CD4-positive, alpha-beta T cell treated with Interleukin-1 beta for 1 hour (primary cell): ENCODE measurements around the gene TRABD2B.

Experiments
- DNase-seq, 2 donors: peaks; one replicate each; pipeline ENCODE4 v3.0.0-alpha.2; 2020 to 2022

The TRABD2B gene

GRCh38 chr1:47751193-47751592 is 246.0 kb downstream of the TRABD2B start:
- no peak for DNase-seq

GRCh38 chr1:47745715-47746609 is 251.2 kb downstream of the TRABD2B start:
- DNase-seq = no peak

- no peak for DNase-seq
Observed at GRCh38 chr1:47742890-47743760, 254.1 kb downstream of the TRABD2B start.

- no peak for DNase-seq
Observed at GRCh38 chr1:47738560-47739182, 258.5 kb downstream of the TRABD2B start.

- no peak for DNase-seq
Observed at GRCh38 chr1:47732489-47732888, 264.7 kb downstream of the TRABD2B start.

- DNase-seq = no peak
Observed at GRCh38 chr1:47731730-47732129, 265.5 kb downstream of the TRABD2B start.

GRCh38 chr1:47729685-47730084 is 267.5 kb downstream of the TRABD2B start:
- DNase-seq = no peak

- no peak for DNase-seq
Observed at GRCh38 chr1:47727697-47728085, 269.5 kb downstream of the TRABD2B start.

- DNase-seq = no peak
Observed at GRCh38 chr1:47727051-47727696, 270.0 kb downstream of the TRABD2B start.

GRCh38 chr1:47725992-47726855 is 271.0 kb downstream of the TRABD2B start:
- DNase-seq = peak; percentile 51 to 52

- DNase-seq = no peak
Observed at GRCh38 chr1:47725511-47725991, 271.6 kb downstream of the TRABD2B start.

- DNase-seq = no peak
Observed at GRCh38 chr1:47725000-47725473, 272.1 kb downstream of the TRABD2B start.

GRCh38 chr1:47724432-47724999 is 272.7 kb downstream of the TRABD2B start:
- no peak for DNase-seq

GRCh38 chr1:47722909-47723580 is 274.1 kb downstream of the TRABD2B start:
- no peak for DNase-seq

- DNase-seq = no peak
Observed at GRCh38 chr1:47722101-47722500, 275.1 kb downstream of the TRABD2B start.

- DNase-seq = no peak
Observed at GRCh38 chr1:47720111-47720510, 277.1 kb downstream of the TRABD2B start.

- DNase-seq = no peak
Observed at GRCh38 chr1:47717341-47717740, 279.8 kb downstream of the TRABD2B start.

- DNase-seq = no peak
Observed at GRCh38 chr1:47713975-47714767, 283.0 kb downstream of the TRABD2B start.

- no peak for DNase-seq
Observed at GRCh38 chr1:47713333-47713953, 283.7 kb downstream of the TRABD2B start.
